Colonic mucosa (tissue), 4 donors: ENCODE results near the gene FGFR3. TPM values are rescaled to one million over a fixed set of nuclear protein-coding genes. Genes with fewer than 3 reads are reported as not detected.

Source experiments
- DNase-seq: peaks from one replicate; pipeline ENCODE4 v3.0.0-alpha.2; 2020
- H3K27ac ChIP-seq: fragments of 200-600 bp; one replicate; pipeline ENCODE4 v1.8.0; 2021
- H3K27me3 ChIP-seq: fragments of 200-600 bp; one replicate; pipeline ENCODE4 v1.8.0; 2021
- H3K36me3 ChIP-seq: fragments of 200-600 bp; one replicate; pipeline ENCODE4 v1.8.0; 2021
- H3K4me1 ChIP-seq: fragments of 200-600 bp; one replicate; pipeline ENCODE4 v1.8.0; 2021; ENCODE audit warnings: mild to moderate bottlenecking
- H3K4me3 ChIP-seq: fragments of 200-600 bp; one replicate; pipeline ENCODE4 v1.8.0; 2021
- H3K9ac ChIP-seq, 2 donors: one replicate each; pipeline ENCODE4 v1.7.0; 2013; ENCODE audit warnings: control low read depth in 2 of 2, low read depth in 2 of 2, low read length in 2 of 2
- H3K9me3 ChIP-seq: fragments of 200-600 bp; one replicate; pipeline ENCODE4 v1.8.0; 2021
- CTCF ChIP-seq: fragments of 200-600 bp; IDR thresholded peaks from one replicate; pipeline ENCODE4 v1.8.0; 2022; ENCODE audit warnings: antibody characterized with exemption, mild to moderate bottlenecking
- intact Hi-C: fragments of 100-400 bp; cut with DNase I; formaldehyde crosslinking; loops from one replicate; pipeline ENCODE4 v1.14.1; 2022
- total RNA-seq, 2 donors: library from RNA; stranded (reverse); fragmentation: NEBNext Ultra II Directional in 1 of 2; extraction: Animal tissue kit (Norgen Biotek cat#: 25700) in 1 of 2; gene quantifications; one replicate each; pipeline ENCODE4 v1.2.1, GENCODE V29; 2021
- donor health status: healthy.
- donor health status: DM: no; HTN: no; CAD: no.
- donor health status: DM: no; HTN: no; CAD: no.

FGFR3 gene
- total RNA-seq, 2 donors from 2014 or later = 32.3 to 52.9 TPM

DNA sequence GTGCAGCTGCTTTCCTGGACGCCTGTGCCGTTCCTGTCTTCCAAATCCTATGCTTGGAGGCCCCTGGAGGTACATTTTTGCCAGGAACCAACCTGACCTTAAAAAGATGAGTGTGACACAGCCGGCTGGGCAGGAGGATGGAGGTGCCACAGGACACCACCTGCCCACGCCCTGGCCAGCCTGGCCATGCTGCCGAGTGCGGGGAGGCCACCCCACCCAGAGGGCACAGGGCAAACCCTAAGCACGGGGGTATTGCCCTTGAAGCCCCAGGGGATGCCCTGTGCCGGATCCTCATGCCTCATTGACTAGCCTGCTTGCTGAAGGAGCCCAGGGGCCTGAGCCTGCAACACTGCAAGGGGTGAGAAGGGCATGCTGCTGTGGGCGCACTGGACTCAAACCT, 20.1 kb downstream of the FGFR3 start:
- no peaks in the 10 kb centered on the region for H3K4me1 ChIP-seq
- TF ChIP-seq CTCF = no peak
- no peaks in the 10 kb centered on the region for H3K9me3 ChIP-seq
- no peak overlapping the region for H3K9ac ChIP-seq
- no peak for DNase-seq
- peaks cover 5% of the 10 kb centered on the region for H3K36me3 ChIP-seq
- intact Hi-C loops = loop anchor here (5.0 kb wide), 1 partner anchor 84 kb away; no protein-coding TSS in a partner anchor
- no peaks in the 10 kb centered on the region for H3K27me3 ChIP-seq
- H3K27ac ChIP-seq = no peak overlapping the region
- no peak overlapping the region for H3K4me3 ChIP-seq

GRCh38 chr4:1813915-1814314, 20.8 kb downstream of the FGFR3 start:
- Histone ChIP-seq H3K4me3 (no peak overlapping the region), H3K9me3 (no peaks in the 10 kb centered on the region), H3K27me3 (no peaks in the 10 kb centered on the region), H3K27ac (no peak overlapping the region), H3K4me1 (no peaks in the 10 kb centered on the region), H3K36me3 (peaks cover 5% of the 10 kb centered on the region), H3K9ac (no peak overlapping the region)
- TF ChIP-seq CTCF = no peak
- intact Hi-C loops = loop anchor here (5.0 kb wide), 1 partner anchor 83 kb away; no protein-coding TSS in a partner anchor
- no peak for DNase-seq

- Histone ChIP-seq H3K36me3 (peaks cover 5% of the 10 kb centered on the region), H3K9me3 (no peaks in the 10 kb centered on the region), H3K4me1 (no peaks in the 10 kb centered on the region), H3K27ac (no peak overlapping the region), H3K9ac (no peak overlapping the region), H3K4me3 (no peak overlapping the region), H3K27me3 (no peaks in the 10 kb centered on the region)
- no peak for DNase-seq
- no peak for TF ChIP-seq CTCF
- intact Hi-C loops = loop anchor here (5.0 kb wide), 1 partner anchor 83 kb away; no protein-coding TSS in a partner anchor
These were observed 21.4 kb downstream of the FGFR3 start for GRCh38 chr4:1814453-1814852.

GRCh38 chr4:1815096-1815996, 22.3 kb downstream of the FGFR3 start:
- no peaks in the 10 kb centered on the region for H3K9me3 ChIP-seq
- no peak for DNase-seq
- no peak overlapping the region for H3K27ac ChIP-seq
- no peaks in the 10 kb centered on the region for H3K4me1 ChIP-seq
- TF ChIP-seq CTCF = no peak
- H3K36me3 ChIP-seq = peaks cover 5% of the 10 kb centered on the region
- no peak overlapping the region for H3K9ac ChIP-seq
- intact Hi-C loops = no loop called here
- no peak overlapping the region for H3K4me3 ChIP-seq
- no peaks in the 10 kb centered on the region for H3K27me3 ChIP-seq

DNA sequence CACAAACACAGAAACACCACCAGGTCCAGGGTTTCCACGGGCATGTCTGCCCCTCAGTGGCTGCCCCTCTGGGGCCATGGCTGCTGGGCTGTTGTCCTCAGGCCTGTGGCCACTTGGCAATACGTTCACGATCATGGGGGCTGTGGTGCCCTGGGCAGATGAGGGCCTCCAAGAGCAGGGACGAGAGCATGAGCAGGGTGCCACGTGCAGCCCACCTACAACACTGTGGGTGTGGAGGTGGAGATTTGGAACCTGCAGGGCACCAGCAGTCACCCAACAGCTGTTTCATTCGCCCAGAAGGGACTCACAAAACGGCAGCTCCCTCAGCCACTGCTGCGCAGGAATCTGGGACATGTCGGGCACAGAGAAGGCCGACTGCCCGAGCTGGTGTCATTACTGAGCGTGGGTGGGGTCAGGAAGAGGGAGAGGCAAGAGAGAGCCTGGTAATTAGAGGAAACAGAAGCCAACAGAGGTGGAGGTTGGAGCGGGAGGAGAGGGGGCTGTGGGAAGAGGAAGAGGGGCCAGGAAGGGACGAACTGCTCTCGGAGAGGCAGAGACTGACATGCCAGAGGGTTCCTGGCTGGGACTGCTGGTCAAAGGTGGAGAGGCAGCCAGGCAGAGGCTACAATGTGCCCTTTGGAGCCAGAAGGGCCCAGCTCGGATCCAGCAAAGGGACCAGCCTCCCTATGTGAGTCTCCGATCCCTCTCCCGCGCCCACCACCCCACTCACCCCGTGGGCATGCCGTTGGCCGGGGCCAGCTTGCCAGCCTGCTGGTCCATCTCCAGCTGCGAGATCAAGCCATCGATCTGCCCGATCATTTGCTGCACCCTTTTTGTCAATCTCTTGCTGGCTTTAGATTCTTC, 23.1 kb downstream of the FGFR3 start:
- Histone ChIP-seq H3K27ac (no peak overlapping the region), H3K9ac (no peak overlapping the region), H3K4me3 (no peak overlapping the region), H3K4me1 (no peaks in the 10 kb centered on the region), H3K9me3 (no peaks in the 10 kb centered on the region), H3K36me3 (peaks cover 5% of the 10 kb centered on the region), H3K27me3 (no peaks in the 10 kb centered on the region)
- no peak for TF ChIP-seq CTCF
- DNase-seq = no peak
- intact Hi-C loops = no loop called here
